Suprapubic skin (tissue), 3 donors: ENCODE measurements around the gene SLC25A13.
A peak's percentile ranks its signal among the peaks of the same experiment; 100 is the strongest.

ENCODE experiments used
- POLR2A ChIP-seq, 2 donors: fragments of 450-650 bp; IDR thresholded peaks; one replicate each; pipeline ENCODE4 v1.6.1; 2017; ENCODE audit warnings: antibody characterized with exemption in 2 of 2, mild to moderate bottlenecking in 2 of 2, moderate library complexity in 2 of 2
- TF ChIP-seq, protein P1 (sequence below), 2 donors: fragments of 200-600 bp in 1 of 2; fragments of 450-650 bp in 1 of 2; sonication (generic) in 1 of 2; IDR thresholded peaks; one replicate each; pipeline ENCODE4 v1.5.1; 2016 to 2019; ENCODE audit warnings: antibody characterized with exemption in 2 of 2, mild to moderate bottlenecking in 1 of 2, moderate library complexity in 1 of 2

GRCh38 chr7:96321658-96322372, at the start of gene SLC25A13:
- TF ChIP-seq, protein P1, sequence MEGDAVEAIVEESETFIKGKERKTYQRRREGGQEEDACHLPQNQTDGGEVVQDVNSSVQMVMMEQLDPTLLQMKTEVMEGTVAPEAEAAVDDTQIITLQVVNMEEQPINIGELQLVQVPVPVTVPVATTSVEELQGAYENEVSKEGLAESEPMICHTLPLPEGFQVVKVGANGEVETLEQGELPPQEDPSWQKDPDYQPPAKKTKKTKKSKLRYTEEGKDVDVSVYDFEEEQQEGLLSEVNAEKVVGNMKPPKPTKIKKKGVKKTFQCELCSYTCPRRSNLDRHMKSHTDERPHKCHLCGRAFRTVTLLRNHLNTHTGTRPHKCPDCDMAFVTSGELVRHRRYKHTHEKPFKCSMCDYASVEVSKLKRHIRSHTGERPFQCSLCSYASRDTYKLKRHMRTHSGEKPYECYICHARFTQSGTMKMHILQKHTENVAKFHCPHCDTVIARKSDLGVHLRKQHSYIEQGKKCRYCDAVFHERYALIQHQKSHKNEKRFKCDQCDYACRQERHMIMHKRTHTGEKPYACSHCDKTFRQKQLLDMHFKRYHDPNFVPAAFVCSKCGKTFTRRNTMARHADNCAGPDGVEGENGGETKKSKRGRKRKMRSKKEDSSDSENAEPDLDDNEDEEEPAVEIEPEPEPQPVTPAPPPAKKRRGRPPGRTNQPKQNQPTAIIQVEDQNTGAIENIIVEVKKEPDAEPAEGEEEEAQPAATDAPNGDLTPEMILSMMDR (IDR thresholded peaks at IDR 0.05), result no peak
- TF ChIP-seq POLR2A (IDR thresholded peaks at IDR 0.05), result peak in 1 of 2 donors; percentile 39
